Uterus (tissue), 4 donors: ENCODE results near the gene ATL2. TPM values are rescaled to one million over a fixed set of nuclear protein-coding genes. Genes with fewer than 3 reads are reported as not detected.

ENCODE experiments used
- DNase-seq, 2 donors: peaks; one replicate each; pipeline ENCODE4 v3.0.0-alpha.2; 2019 to 2020
- H3K27ac ChIP-seq, 2 donors: fragments of 200-600 bp; sonication (generic); 1 replicate in 1 of 2; 2 replicates in 1 of 2; pipeline ENCODE4 v1.5.1; 2016 to 2018
- H3K27me3 ChIP-seq, 2 donors: fragments of 200-600 bp; sonication (generic); one replicate each; pipeline ENCODE4 v1.5.1; 2018 to 2019; ENCODE audit warnings: control low read depth in 1 of 2
- H3K36me3 ChIP-seq, 2 donors: fragments of 200-600 bp; sonication (generic); one replicate each; pipeline ENCODE4 v1.5.1; 2019; ENCODE audit warnings: control low read depth in 1 of 2
- H3K4me1 ChIP-seq, 2 donors: fragments of 200-600 bp; sonication (generic); one replicate each; pipeline ENCODE4 v1.5.1; 2018 to 2019; ENCODE audit warnings: control low read depth in 1 of 2
- H3K4me3 ChIP-seq, 2 donors: fragments of 200-600 bp; sonication (generic); 1 replicate in 1 of 2; 2 replicates in 1 of 2; pipeline ENCODE4 v1.5.1; 2018 to 2019; ENCODE audit warnings: mild to moderate bottlenecking in 1 of 2
- H3K9me3 ChIP-seq, 2 donors: fragments of 200-600 bp; sonication (generic); one replicate each; pipeline ENCODE4 v1.5.1; 2019; ENCODE audit warnings: control low read depth in 1 of 2
- CTCF ChIP-seq, 4 experiments: fragments of 200-600 bp in 2 of 4; fragments of 450-650 bp in 2 of 4; sonication (generic) in 2 of 4; IDR thresholded peaks; one replicate each; pipeline ENCODE4 v1.5.1; 2016 to 2019; ENCODE audit warnings: antibody characterized with exemption in 4 of 4, mild to moderate bottlenecking in 2 of 4, moderate library complexity in 1 of 4
- POLR2A ChIP-seq, 2 donors: fragments of 450-650 bp; IDR thresholded peaks; one replicate each; pipeline ENCODE4 v1.6.1; 2016; ENCODE audit warnings: antibody characterized with exemption in 2 of 2, mild to moderate bottlenecking in 1 of 2, moderate library complexity in 1 of 2
- intact Hi-C: fragments of 100-400 bp; cut with DNase I; formaldehyde crosslinking; loops from one replicate; pipeline ENCODE4 v1.15.1; 2023; ENCODE audit warnings: low total_unique reads
- total RNA-seq, 4 donors: library from RNA; depleted of rRNA in 3 of 4; stranded (reverse); fragments of >200 nt in 3 of 4; gene quantifications; one replicate each; pipeline versions ENCODE4 v1.1.0 to v1.2.4, GENCODE V29; 2014 to 2023
- donor health status: DM: yes; HTN: yes; CAD: no.

ATL2 gene
- total RNA-seq, 4 donors from 2014 or later = 90.9 to 404 (median 140) TPM

DNA sequence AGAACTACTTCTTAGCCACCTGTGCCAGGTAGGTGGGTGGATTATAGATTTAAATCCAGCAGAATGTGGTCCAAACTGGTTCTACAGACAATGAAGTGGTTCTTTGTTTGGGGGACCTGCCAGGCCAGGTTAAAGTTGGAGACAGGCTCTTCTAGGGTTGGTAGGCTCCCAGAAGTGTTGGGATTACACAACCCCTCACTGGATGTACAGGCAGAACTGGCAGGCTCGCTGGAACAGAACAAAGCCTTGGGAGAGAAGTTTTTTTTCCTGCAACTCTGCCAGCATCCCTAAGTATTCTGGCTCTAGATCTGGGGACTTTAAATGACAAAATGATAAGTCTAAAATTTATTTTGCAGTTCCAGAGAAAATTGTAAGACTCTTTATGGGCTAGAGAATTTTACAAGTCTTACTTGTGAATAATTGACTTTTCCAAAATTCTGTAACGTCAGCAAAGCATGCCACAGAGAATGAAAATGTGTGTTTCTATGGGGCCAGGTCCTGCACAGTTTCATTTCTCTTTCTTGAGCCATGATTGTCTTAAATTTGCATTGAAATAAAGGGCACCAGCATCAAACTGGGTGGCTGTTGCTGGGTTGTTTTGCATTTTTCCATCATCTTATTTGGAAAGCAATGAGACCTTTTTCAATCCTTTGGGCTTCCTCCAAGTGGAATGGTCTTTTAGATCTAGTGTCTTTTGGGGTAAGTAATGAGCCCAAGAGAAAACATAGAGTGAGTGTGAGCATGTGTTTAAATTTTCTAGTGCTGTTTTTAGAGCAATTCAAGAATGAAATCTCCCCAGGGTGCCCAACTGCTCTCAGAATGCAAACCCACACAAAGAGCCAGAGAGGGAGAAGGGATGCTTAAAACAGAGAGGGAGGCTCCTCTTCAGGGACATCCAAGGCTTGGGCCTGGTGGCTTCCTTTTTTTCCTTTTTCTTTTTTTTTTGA is 32.4 kb upstream of the ATL2 start:
- Histone ChIP-seq H3K36me3 (no peaks in the 10 kb centered on the region), H3K27ac (peak overlapping the region; percentile 20 to 25), H3K27me3 (no peaks in the 10 kb centered on the region), H3K4me3 (no peak overlapping the region), H3K4me1 (no peaks in the 10 kb centered on the region), H3K9me3 (no peaks in the 10 kb centered on the region)
- TF ChIP-seq CTCF (IDR thresholded peaks at IDR 0.05) = no peak
- TF ChIP-seq POLR2A (IDR thresholded peaks at IDR 0.05) = no peak
- intact Hi-C loops = no loop called here
- peak; percentile 35 to 52 for DNase-seq

DNA sequence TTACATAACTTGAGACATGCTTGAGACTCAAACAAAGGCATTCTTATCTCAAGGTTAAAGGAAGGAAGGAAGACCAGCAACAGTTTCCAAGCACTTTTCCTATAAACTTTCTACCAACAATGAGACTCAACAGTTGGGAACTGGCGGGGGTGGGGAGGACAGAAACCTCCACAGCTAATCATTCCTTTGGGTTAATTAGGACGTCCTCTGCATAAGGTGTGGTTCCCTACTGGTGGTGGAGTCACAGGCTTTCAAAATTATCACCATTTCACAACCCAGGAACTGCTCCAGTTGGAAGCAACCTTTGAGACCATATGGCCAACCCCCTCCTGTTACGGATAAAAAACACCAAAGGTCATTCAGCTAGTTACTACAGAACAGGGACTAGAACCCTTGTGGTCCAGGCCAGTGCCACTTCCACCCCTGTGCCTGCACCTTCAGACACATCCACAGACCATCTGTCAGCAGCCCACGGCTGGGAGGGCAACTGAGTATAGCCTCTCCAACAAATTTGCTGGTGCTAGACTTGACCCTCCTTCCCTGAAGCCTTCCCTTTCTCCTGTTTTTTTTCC is 30.1 kb upstream of the ATL2 start:
- DNase-seq = peak; percentile 36 to 47

DNA sequence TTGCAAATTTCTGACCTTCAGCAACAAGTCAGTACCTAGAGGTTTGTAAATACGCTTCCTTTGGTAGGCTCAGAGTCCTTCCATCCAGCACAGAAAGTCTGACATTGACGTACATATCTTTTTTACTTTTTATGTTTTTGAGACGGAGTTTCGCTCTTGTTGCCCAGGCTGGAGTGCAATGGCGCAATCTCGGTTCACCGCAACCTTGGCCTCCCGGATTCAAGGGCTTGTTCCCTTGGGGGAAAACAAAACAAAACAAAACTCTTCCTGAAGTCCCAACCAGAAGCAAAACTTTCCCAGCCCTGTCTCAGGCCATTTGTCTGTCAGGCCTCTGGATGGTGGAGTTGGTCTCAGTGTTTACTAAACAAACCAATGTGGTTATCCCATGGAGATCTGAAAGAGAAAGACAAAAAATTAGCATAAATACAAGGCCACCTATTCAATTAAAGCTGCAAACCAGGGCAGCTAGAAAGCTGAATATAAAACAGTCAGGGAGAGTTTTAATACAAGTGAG is 29.6 kb upstream of the ATL2 start:
- no peak overlapping the region for H3K4me3 ChIP-seq
- intact Hi-C loops = no loop called here
- H3K27ac ChIP-seq = peak overlapping the region; percentile 59 to 61

More for the DNA sequence above, 30.1 kb upstream of the ATL2 start:
- intact Hi-C loops = no loop called here
- Histone ChIP-seq H3K36me3 (no peaks in the 10 kb centered on the region), H3K27ac (peak overlapping the region; percentile 24 to 59), H3K4me1 (no peaks in the 10 kb centered on the region), H3K9me3 (no peaks in the 10 kb centered on the region), H3K27me3 (no peaks in the 10 kb centered on the region), H3K4me3 (no peak overlapping the region)
- TF ChIP-seq CTCF (IDR thresholded peaks at IDR 0.05) (no peak), POLR2A (IDR thresholded peaks at IDR 0.05) (no peak)

GRCh38 chr2:38405917-38406596 is 29.0 kb upstream of the ATL2 start:
- TF ChIP-seq POLR2A (IDR thresholded peaks at IDR 0.05) = no peak
- no peak for TF ChIP-seq CTCF (IDR thresholded peaks at IDR 0.05)
- Histone ChIP-seq H3K9me3 (no peaks in the 10 kb centered on the region), H3K27me3 (no peaks in the 10 kb centered on the region), H3K4me3 (no peak overlapping the region), H3K27ac (peak overlapping the region; percentile 59 to 61), H3K36me3 (no peaks in the 10 kb centered on the region), H3K4me1 (no peaks in the 10 kb centered on the region)
- intact Hi-C loops = no loop called here
- no peak for DNase-seq

More for the DNA sequence above, 29.6 kb upstream of the ATL2 start:
- DNase-seq = peak; percentile 35 to 55
- no peaks in the 10 kb centered on the region for H3K4me1 ChIP-seq
- H3K27me3 ChIP-seq = no peaks in the 10 kb centered on the region
- no peak for TF ChIP-seq POLR2A (IDR thresholded peaks at IDR 0.05)
- H3K9me3 ChIP-seq = no peaks in the 10 kb centered on the region
- H3K36me3 ChIP-seq = no peaks in the 10 kb centered on the region

- H3K27me3 ChIP-seq = no peaks in the 10 kb centered on the region
- no peaks in the 10 kb centered on the region for H3K9me3 ChIP-seq
- no peak for DNase-seq
- no peaks in the 10 kb centered on the region for H3K4me1 ChIP-seq
- intact Hi-C loops = no loop called here
- H3K4me3 ChIP-seq = no peak overlapping the region
- H3K27ac ChIP-seq = no peak overlapping the region
- H3K36me3 ChIP-seq = no peaks in the 10 kb centered on the region
- TF ChIP-seq POLR2A (IDR thresholded peaks at IDR 0.05) = no peak
- TF ChIP-seq CTCF (IDR thresholded peaks at IDR 0.05) = no peak
Measured at GRCh38 chr2:38400513-38400912, 23.4 kb upstream of the ATL2 start.
